ENCODE results near the gene DST.

DST gene

DNA sequence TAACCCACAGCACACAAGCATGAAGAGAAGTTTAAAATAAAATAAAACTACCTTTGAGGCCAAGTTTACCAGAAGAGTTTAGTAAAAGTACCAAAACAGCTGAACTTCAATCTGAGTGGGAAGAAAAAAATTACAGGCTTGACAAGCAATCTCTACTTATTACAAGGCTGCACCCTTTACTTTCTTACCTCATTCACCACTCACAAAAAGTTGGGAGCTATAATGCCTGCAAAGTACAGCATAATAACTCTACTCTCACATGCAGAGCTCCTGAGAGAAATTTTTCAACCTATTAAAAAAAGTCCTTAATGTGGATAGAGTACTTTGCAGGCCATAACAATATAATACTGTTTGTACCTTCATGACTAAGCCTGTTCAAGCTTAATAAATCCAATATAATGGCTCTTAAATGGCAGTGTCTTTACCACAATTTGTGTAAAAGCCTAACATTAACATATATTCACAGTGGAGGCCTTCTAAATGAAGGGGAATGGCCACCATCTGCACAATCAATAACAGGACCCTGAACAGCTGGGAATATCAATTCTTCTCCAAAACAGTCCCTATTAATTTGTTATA lies 103.1 kb downstream of the DST start:
- DNase-seq (ENCODE audit: low read depth in 2 of 3, low spot score in 2 of 3): no peak

DNA sequence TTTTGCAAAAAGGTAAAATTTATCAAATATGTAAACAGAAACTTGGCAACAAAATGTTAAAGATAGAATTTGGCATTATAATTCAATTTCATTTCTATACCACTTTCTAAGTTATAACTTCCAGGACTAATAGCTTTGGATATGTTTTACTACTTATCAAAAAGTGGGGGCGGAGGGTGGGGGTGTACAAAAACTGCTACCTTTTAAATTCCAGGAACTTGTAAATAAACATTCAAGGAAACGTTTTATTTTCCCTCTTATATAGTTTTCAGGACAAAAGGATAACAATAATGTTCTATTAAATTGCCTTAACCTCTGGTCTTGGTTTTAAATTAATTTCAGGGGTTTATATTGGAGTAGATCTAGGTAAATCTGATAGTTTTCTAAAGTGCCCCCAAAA lies 103.8 kb downstream of the DST start:
- no peak for DNase-seq (ENCODE audit: low read depth in 2 of 3, low spot score in 2 of 3)

DNA sequence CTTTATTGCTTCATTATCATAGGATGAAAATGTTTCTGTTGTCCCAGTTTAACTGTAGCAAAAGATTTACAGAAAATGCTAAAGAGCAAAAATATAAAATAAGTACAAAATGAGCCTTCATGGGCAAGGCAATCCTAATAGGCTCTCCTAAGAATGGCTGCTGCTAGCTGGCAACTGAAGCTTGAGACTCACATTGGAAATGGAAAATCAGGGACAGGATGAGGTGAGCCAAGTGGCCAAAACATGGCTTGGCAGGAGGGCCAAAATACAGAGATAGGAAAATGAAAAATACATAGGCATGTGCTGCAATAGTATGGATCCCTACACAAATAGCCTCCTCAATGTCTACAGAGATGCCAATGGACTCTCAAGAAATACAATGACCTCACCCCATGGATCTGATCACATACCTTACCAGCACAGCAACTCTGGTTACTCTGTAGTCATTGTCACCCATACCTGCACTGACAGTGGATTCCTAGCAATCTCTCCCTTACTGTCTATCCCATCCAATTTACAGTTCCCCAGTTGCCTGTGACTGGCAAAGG lies 105.4 kb downstream of the DST start:
- no peak for DNase-seq (ENCODE audit: low read depth in 2 of 3, low spot score in 2 of 3)

DNA sequence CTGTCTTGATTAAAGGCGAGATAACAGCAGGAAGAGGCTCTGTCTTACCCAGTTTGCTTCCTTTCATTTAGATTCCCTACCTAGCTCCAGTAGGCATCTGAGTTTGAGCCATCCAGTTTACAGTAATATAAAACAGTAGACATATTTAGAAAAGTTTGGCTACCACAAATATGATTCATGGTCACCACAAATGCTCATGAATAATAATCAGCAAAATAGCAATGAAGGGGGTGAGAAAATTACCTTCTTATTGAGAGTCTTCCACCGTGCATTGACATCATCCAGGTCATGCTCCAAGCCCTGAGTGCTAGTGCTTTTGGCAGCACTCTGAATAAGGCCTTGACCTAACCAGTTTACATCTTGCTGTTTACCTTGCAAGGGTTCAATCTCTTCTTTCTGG lies 106.2 kb downstream of the DST start:
- DNase-seq (ENCODE audit: low read depth in 2 of 3, low spot score in 2 of 3): no peak

DNA sequence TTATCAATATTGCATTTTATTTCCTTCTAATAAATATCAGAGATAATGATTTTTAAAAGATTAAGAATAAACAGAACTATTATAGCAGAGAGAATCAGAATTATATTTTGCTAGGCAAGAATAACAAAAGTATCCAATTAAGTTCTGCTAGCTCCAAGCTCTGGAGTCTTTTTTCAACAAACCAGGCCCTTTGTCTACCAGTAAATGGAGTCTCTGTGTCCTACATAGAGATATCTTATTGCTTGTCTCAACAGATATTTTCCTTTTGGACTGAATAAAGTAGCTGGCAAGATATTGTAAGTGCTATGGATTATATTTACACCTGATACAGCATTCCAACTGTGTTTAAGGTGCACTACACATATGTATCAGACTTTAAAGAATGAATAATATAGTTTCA lies 107.1 kb downstream of the DST start:
- DNase-seq (ENCODE audit: low read depth in 2 of 3, low spot score in 2 of 3): no peak

DNA sequence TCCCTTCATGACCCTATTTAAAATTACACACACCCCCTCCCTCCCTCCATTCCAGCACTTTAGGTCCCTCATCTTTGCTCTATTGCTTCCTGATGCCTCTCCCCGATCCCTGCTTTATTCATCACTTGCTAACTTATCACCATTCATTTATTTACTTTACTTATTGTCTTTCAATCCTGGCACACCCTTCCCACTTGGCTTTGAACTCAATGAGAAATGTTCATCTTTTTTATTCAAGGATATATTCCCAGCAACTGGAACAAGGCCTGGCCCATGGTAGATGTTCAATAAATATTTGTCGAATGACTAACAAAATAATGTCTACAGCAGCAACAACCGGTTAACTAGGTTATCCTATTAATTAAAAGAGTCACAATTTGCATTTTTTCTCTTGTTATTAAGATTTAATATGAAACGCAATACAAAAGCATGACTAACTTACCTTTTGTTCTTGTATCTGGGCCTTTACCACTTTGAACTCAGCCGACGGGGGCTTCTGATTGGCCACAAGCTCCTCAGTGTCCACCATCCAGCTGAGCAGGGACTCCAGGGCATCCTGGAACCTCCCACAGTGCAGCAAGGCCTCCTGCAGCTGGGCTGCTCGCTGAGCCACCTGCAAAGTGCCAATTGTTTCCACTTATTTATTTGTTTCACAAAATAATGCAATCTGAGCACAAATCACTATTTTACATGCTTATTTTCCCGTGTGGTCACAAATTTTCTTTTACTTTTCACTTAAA lies 107.8 kb downstream of the DST start:
- no peak for DNase-seq (ENCODE audit: low read depth in 2 of 3, low spot score in 2 of 3)

DNA sequence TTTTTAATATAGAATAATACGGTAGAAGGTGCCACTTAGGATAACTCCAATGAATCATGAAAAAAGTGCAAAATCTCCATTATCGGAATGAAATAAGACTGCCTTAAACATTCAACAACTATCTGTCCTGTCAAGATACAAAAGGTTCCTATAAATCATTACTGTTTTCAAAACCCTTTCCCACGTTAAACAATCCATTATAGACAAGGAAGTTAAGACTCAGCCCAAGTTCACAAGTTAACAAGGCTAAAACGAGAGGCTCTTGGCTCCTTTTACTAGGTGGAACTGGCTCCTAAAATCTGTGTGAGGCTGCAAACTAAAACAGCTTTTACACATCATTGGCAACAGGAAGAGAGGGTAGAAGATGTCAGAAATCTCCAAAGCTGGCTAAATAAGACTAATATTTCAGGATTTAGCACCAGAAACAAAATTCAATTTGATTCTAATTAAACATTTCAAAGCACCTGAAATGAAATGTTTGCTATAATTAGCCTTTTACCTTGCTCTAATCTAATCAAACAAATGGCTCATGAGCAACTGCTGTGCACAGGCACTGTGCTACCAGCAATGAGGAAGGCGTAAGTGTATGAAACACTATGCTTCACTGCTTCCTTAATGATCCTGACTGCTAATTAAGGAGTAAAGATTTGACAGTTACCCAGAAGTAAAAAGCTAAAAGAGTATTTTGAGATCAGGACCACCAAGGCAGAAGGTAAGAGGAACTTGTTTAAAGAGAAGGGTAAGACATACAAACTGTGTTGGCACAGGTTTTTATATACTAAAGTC lies 109.7 kb downstream of the DST start:
- no peak for DNase-seq (ENCODE audit: low read depth in 2 of 3, low spot score in 2 of 3)

DNA sequence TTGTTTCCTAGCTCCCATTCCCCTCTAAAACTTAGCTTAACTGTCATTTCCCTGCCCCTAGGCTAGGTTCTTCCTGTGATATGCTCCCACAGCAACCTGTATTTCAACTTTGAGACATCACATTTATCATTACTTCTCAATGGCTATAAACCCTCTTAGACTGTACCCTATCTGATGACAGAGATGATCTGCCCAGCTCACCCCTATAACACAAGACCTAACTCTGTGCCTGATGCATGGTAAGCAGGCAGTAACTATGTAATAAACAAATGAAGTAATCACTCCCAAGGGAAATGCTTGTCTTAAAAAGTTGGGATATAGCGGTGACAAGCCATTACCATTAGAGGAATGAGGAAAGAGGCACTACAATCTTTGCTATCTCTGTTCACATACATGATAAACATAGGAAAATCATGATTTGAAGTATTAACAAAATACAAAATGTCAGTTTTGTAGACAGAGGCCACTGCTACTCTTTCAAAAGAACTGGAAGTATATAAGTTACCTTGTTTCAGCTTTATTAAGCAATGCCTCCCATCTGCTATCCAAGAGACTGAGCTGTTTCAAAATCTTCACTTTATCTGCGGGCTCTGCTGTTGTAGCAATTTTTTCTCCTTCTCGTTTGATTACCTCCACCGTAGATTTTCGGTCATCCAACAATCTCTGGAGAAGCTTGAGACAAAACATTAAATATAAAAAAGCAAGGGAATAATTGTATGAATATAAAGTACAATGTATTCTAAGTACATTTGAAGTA lies 110.7 kb downstream of the DST start:
- DNase-seq (ENCODE audit: low read depth in 2 of 3, low spot score in 2 of 3): no peak

DNA sequence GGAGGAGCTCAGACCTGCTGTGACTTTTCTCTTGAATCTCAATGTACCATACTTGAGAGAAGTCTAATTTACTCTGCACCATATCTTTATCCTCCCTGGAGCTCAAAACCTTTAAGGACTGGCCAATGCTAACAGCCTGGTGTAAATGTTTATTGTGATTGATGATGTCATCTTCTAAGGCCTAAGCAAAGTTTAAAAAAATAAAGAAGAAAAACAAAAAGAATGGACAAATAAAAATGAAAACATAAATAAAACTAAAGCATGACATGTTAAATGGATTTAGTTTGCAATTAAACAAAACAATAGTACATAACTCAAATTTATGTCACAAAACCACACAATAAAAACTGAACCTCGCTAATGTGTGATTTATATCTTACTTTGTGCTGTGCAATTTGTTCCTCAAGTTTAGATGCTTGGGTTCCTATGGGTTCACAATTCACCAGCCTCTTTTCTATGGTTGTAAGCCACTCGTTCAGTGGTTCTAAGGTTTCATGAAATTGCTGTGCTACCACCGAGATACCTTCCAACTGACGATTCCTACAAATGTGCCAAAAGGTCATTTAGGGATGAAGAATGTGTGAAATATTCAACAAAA lies 113.0 kb downstream of the DST start:
- DNase-seq (ENCODE audit: low read depth in 2 of 3, low spot score in 2 of 3): no peak

DNA sequence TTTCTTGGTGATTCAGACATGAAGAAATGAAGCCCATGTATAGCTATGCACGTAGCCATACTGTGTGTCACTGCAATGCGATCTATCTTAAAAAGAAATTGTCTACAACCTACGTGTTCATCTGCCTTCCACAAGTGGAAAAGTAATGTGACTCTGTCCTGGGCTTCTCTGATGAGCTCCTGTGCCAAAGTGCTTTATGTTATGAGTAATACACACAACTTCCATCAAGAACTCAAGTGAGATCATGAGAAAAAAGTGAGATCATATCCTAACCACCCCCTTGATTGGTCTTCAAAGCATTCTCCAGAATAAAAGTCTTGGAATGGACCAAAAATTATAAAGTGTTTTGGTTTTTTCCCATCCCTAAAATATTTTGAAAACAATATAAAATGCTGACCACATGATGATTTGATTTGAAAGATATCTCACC lies 114.3 kb downstream of the DST start:
- DNase-seq (ENCODE audit: low read depth in 2 of 3, low spot score in 2 of 3): no peak

DNA sequence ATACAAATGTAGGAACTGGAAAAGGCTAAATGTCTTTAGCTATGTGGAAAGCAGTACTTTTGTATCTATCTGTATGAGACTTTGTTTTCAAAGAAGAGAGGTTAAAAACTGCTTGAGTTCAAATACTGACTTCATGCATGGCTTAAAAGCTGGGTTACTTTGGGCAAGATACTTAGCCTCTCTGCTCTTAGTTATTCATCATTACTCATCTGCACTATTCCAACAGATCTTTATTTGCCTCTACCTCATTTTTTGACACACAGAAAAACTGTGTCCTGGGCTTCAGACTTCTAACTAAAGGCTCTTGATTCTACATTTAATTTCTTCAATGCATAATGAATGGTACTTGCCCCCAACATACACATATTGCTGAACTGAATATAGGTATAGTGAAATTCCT lies 114.8 kb downstream of the DST start:
- DNase-seq (ENCODE audit: low read depth in 2 of 3, low spot score in 2 of 3): no peak

DNA sequence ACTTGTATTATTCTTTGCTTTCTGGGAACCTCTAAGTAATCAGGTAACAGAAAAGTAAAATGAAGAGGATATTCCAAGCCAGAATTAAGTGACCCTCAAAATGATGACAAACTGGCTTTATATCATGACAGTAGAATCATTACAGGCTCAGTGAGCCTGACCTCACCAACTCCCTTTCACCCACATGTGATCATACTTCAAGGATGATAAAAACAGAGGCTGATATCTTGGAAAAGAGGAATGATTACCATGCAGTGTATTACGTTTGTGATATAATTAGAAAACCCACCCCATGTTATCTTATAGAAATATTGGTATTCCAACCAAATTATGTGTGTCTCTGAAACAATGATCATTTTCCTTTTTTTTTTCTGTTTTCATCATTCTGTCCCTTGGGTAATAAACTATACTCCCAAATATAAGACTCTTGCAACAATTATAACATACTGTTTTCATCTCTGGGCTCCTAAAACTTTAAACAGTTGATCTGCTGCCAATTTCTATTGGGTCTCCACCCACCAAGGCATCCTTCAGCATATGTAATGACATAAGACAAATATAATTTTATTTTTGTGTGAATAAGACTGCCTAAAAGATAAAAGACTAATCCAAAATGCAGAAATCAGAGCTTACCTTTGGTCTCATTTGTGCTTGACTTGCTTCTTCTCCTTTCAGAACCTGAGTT lies 115.7 kb downstream of the DST start:
- no peak for DNase-seq (ENCODE audit: low read depth in 2 of 3, low spot score in 2 of 3)

DNA sequence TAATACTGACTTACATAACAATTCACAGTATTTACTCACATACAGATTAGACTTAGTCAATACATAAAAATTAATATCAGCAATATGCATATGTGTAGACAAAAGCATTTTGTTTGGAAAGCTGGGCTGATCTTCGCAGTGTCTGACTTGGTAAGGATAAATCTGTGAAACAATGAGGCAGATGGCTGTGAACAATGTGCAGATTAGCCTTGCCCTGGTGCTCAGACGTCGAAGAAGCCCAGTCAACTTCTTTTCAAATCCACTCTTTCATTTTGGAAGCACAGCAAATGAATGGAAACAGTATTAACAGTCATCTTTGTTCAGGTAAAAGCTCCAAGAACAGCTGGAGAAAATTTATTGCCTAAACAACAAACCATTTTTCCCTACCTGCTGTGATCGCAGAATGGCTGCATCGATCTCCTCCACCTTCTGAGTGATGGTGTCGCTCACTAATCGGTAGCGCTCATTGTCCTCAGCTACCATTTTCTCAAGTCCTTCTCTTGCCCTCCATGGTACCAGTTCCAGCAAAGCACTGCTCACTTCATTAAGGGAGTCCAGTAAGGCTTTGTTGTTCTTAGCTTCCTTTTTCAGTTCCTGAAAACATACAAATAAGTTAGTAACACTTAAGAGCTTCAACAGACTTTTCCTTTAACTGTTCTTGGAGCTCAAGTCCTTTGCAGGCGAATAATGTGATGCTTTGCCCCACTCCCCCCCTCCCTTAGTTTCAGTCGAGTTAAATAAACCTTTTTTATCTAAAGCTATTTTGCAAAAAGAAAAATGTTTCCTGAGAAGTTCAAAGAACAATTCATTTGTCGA lies 116.5 kb downstream of the DST start:
- DNase-seq (ENCODE audit: low read depth in 2 of 3, low spot score in 2 of 3): no peak

DNA sequence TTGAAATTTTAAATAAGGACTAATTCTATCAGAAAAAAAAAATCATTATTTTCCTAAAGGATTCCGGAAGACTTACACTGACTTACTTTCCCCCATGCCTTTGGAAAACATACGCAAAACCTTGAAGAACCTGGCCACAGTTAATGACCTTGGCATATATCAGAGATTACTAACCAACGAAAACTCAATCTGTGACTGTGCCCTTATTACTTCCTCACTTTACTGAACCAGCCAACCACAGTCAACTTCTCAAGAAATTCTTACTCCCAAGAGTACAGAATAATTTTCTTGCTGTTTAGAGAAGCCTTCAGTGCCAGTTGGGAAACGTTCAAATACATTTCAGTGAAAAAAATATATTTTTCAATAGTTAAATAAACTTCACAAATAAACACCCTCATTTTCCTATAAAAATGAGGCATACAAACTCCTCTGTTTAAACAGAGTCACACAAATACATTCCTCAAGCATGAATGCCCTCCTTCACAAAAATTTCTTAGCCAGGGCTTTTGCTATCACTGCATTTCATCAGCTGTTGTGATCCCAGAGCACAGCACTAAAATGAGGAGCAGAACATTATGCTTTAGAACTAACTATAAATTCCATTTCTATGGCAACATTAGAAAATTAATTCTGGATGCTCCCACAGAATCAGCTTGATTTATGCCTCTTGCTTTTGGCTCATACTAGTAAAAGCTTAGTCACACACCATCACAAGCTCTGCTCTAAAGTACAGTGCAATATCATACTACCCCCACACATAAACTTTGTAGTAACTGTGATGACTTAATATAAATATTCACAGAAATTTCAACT lies 117.6 kb downstream of the DST start:
- no peak for DNase-seq (ENCODE audit: low read depth in 2 of 3, low spot score in 2 of 3)

DNA sequence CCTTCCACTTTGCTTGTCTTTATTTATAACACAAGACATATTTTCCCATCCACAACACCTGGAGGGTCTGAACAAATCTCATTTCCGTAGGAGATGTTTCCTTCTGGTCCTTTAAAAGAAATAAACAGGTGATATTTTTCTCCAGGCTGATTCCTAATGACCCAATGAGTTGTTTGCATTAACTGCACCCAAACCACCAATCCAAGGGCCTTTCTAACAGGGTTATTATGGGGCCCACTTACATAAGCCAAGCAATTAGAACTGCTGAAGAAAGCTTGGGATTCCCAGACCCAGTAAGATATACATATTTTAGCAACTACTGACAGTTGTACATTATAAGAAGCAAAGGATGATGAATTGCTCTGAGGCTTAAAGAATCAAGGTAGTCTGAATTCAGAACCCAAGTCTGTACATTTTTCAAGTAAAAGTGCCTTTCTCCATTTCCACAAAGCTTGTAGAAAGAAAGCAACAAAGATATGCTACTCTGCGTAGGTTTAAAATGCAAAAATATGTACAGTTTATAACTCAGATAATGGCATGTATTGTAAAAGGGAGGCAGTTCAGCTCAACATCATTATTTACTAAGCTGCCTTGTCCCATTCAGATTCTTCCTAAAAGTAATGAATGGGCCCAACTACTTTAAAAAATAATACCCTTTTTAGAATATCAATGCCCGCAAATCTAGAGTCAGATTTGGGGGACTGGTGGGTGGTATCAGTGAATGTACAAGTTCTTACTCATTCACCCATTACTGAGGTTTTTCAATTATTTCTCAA lies 120.0 kb downstream of the DST start:
- DNase-seq (ENCODE audit: low read depth in 2 of 3, low spot score in 2 of 3): no peak

DNA sequence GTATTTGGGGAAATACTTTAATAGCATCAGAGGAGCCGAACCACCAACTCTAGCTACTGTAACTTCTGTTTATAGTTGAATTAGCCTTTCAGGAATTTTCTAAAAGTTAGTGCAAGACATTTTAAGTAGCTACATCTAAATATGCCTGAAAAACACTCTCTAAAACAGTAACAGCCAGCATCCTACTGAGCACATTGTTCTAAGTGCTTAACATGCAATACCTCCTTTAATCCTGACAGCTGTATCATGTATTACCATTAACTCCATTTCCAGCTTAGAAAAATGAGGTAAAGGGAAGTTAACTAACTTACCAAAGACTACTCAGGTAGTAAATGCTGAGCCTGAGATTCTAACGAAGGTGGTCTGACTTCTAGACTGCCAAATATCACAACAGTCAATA lies 120.7 kb downstream of the DST start:
- DNase-seq (ENCODE audit: low read depth in 2 of 3, low spot score in 2 of 3): no peak

DNA sequence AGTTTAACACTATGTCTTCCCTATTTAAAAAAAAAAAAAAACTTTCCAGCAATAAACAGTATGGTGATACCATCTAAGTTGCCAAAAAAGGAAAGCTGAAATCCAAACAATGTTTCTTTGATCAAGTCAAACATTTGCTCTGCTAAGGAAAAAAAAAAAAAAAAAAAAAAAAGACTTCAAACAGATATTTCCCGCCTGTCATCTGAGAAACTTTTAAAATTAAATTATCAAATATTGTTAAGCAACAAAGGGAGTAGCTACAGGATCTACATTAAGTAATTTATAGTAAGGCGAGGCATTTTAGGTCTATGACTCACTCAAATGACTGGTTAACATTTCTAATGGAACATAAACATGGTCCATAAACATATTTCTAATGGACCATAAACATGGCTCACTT lies 121.2 kb downstream of the DST start:
- DNase-seq (ENCODE audit: low read depth in 2 of 3, low spot score in 2 of 3): no peak

DNA sequence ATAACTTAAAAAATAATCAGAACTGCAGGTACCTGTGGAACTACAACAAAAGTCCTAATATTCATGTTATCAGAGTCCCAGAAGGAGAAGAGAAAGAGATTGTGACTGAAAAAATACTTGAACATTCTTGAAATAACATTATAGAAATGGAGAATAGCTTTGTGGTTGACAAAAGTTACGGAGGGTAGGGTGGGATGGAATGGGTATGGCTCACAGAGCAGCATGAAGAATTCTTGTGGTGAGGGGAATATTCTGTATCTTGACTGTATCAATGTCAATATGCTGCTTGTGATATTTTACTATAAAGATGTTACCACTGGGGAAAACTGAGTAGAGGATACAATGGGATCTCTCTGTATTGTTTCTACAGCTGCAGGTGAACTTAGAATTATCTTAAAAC lies 122.5 kb downstream of the DST start:
- DNase-seq (ENCODE audit: low read depth in 2 of 3, low spot score in 2 of 3): no peak
